Left hindlimb (tissue), 1 donor: ENCODE data around the gene PPP1R14C.

Experiments
- DNase-seq: peaks from one replicate; pipeline ENCODE4 v3.0.0-alpha.2; 2018

Gene PPP1R14C

DNA sequence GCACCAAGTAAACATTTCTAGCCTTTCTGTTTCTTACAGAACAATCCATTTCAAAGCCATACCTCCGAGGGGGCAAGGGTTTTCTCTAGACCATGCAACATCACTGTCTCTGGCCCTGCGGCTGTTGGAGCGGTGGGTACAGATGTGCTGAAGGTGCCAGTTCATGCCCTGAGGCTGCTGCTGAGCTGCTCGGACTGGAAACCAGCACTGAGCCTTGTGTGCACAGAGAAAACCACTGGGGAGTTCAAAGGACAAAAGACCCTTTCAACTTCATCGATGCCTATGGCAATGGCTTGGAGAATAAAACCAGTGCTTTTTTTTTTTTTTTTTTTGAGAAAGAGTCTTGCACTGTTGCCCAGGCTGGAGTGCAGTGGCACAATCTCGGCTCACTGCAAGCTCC is 132.6 kb downstream of the PPP1R14C start:
- no peak for DNase-seq

DNA sequence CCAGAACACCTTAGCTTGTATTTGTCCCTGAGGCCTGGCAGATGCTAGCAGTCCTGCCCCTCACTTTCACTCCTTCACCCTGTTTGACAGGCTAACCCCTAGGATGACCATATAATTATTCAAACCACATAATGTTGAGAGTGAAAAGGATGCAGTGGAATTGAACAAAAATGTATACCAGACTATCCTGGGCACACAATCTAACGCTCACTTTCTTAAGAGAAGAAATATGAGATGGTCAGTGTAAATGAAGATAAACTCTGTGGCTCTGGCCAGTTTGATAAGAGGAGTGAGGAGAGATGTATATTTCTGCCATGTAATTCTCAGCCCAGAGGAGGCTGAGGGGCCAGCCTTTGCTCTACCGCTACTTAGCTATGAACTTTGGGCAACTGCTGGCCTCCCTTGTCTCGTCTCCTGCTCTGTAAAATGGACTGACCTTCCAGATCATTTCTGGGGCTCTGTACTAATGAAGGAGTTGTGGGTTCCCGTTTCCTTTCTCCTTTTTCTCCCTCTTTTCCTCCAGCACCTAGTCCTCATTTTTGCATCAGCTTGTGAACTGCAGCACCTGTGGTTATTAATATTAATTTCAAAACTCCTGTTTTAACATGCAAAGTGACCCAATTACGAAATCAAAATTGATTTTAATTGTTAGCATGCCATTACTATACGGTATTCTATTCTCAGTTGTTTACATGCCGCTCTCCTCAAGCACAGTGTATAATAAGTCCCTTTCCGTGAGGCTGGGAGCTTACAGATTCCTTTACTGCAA is 133.5 kb downstream of the PPP1R14C start:
- DNase-seq, result no peak

GRCh38 chr6:150276937-150277742 is 134.3 kb downstream of the PPP1R14C start:
- DNase-seq, result no peak

- no peak for DNase-seq
Observed at GRCh38 chr6:150279533-150279932, 136.7 kb downstream of the PPP1R14C start.

DNA sequence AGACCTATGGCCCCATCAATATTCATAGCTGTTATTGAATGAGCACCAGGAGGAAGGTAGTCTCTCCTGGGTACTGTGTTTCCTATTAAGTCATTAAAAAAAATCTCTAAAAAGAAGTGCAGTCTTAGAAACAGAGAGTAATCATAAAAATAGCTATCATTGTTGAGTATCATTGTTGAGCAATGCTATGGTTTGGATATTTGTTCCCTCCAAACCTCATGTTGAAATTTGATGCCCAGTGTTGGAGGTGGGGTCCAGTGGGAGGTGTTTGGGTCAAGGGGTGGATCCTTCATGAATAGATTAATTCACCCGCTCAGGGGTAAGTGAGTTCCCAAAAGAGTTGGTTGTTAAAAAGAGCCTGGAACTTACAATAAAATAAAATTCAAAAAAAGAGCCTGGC is 137.9 kb downstream of the PPP1R14C start:
- no peak for DNase-seq

- no peak for DNase-seq
Observed at GRCh38 chr6:150281767-150282166, 138.9 kb downstream of the PPP1R14C start.

- DNase-seq, result no peak
Observed at GRCh38 chr6:150282806-150283205, 140.0 kb downstream of the PPP1R14C start.

- DNase-seq, result no peak
Observed at GRCh38 chr6:150286460-150286859, 143.6 kb downstream of the PPP1R14C start.

GRCh38 chr6:150286912-150287311 is 144.1 kb downstream of the PPP1R14C start:
- no peak for DNase-seq

DNA sequence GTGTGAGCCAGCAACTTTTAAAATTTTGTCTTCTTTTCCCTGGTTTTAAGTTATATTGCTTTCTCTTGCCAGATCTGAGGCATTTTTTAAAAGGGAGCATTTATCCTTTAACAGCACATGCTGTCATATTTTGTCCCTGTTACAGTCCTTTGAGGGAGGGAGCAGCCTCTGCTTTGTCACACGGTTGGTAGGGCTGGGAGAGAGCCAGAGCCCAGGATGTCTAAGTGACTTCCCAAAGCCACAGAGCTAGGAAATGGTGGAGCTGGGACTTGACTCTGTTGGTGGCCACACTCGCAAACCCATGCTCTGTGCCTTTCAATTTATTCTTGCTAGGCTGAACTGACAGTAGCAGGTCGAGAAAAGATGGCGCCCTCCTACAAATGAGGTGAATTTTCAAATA is 145.6 kb downstream of the PPP1R14C start:
- DNase-seq, result no peak

GRCh38 chr6:150289454-150290071 is 146.7 kb downstream of the PPP1R14C start:
- DNase-seq, result no peak

DNA sequence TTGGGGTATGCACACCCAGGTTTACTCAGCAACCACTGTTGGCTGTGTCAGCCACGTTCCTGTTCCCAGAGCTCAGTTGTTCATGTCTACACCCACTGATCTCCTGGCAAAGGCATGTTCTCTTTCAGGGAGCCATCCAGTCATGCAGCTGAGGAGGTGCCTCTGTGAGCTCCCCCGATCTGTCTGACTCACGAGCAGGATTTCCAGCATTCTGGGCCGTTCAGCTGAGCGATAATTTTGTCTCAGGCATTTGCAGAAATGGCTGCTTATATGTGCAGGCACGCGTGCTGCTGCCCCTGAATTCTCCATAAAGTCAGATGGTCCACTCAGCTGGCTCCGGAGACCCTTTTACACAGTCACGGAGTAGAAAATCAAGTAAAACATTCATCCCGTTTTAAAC is 147.6 kb downstream of the PPP1R14C start:
- DNase-seq, result no peak

- no peak for DNase-seq
Observed at GRCh38 chr6:150291968-150292710, 149.3 kb downstream of the PPP1R14C start.

GRCh38 chr6:150293019-150293418 is 150.2 kb downstream of the PPP1R14C start:
- DNase-seq, result no peak

DNA sequence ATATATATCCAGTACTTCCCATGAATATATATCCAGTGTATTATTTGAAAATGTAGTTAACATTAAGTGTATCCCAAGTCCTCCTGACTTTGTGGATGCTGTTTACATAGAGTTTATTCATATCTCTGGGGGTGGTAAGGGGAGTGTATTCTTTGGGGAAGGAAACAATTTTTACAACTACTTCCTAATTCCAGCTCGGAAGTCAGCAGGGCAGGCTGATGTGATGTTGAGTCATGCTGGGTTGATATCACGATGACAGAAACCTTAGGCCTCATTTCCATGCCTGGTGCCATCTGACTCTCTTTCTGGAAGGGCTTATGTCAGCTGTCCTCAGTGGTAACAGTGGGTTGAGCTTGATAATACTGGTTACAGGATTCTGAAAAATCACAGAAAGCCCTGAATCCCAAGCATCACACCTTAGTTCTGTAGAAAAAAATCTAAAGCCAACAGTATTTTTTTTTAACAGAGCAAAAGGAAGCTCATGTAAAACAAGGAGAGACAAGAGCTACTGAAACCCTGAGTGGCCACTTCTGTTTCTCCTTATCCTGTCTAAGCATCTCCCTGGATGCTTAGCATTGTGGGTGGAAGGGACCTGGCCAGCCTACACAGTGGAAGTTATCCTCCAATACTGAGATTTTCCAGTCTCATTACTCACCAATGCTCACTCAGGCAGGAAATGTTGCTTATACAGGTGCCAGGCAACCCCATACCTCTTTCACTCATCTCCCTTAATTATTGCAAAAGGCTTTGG is 150.8 kb downstream of the PPP1R14C start:
- DNase-seq, result no peak

- no peak for DNase-seq
Observed at GRCh38 chr6:150296890-150297289, 154.0 kb downstream of the PPP1R14C start.

DNA sequence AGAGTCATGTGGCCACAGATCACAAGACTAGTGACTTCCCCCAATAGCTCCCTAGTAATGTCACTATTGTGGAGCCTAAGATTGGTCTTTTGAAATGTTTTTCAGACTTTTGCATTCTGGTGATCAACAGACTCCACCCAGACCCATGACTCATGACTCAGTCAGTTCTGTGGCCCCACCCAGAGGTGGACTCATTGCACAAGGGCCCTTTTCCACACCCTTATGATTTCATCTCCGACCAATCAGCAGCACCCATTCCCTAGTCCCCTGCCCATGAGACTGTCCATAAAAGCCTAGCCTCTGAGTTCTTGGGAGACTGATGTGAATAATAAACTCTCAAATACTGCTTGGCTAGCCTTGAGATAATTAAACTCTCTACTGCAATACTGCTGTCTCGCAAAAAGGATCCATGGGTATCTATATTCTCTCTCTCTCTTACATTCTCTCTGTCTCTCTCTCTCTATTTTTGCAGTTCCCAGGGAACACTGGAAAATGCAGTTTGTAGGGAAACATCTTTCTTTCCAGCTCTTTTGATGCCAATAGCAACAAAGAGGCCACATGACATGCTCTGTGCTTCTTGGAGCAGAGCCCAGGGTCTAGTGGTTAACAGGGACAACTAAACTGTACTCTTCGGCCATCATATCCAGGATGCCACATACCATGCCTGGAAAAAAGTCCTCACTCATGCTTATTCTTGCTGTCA is 154.6 kb downstream of the PPP1R14C start:
- DNase-seq, result no peak

DNA sequence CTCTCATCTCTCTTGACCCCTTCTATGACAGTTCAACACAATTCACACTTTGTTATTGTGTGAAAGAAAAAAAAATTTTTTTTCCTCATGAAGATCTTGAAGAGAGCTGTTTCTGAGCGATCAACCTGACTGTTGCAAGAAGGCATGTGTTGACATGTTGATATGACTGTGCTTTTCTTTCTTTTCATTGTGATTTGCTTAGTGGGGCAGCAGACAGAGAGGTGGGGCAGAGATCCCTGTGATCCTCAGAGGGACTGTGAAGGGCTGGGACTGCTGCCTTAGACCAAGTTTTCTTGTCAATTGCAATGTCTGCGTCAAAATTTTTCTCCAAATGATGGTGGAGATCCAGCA is 155.2 kb downstream of the PPP1R14C start:
- no peak for DNase-seq

DNA sequence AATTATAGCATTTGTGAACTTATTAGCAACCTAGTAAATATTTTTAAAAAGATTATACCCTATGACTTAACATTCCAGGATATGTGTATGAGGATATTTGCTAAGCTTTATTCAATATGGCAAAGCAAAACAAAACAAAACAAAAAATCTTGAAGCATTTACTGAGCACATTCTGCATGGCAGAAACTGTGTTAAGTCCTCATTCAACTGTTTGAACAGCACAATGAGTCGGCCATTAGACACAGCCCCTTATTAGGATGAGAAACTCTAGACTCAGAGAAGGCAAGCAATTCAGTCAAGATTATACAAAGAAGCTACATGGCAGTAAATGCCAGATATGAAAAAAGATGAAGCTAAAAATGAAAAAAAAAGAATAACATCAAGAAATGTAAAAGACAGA is 155.8 kb downstream of the PPP1R14C start:
- no peak for DNase-seq
